ENCODE results near the gene PPP2R2D.

GRCh38 chr10:131855461-131856401 lies 45.1 kb upstream of the PPP2R2D start:
- TF ChIP-seq PPARA (CRISPR knock-in tag; IDR thresholded peaks at IDR 0.05; ENCODE audit: borderline replicate concordance) (no peak), ZFP30 (CRISPR knock-in tag; IDR thresholded peaks at IDR 0.05) (no peak), TOX (CRISPR knock-in tag; IDR thresholded peaks at IDR 0.05; ENCODE audit: borderline replicate concordance) (no peak), CSDC2 (CRISPR knock-in tag; IDR thresholded peaks at IDR 0.05) (no peak), ZNF565 (CRISPR knock-in tag; conservative IDR thresholded peaks at IDR 0.05; ENCODE audit: low read depth) (no peak), POU6F1 (CRISPR knock-in tag; IDR thresholded peaks at IDR 0.05; ENCODE audit: borderline replicate concordance, low read depth) (no peak)
- TF ChIP-seq, protein P1, sequence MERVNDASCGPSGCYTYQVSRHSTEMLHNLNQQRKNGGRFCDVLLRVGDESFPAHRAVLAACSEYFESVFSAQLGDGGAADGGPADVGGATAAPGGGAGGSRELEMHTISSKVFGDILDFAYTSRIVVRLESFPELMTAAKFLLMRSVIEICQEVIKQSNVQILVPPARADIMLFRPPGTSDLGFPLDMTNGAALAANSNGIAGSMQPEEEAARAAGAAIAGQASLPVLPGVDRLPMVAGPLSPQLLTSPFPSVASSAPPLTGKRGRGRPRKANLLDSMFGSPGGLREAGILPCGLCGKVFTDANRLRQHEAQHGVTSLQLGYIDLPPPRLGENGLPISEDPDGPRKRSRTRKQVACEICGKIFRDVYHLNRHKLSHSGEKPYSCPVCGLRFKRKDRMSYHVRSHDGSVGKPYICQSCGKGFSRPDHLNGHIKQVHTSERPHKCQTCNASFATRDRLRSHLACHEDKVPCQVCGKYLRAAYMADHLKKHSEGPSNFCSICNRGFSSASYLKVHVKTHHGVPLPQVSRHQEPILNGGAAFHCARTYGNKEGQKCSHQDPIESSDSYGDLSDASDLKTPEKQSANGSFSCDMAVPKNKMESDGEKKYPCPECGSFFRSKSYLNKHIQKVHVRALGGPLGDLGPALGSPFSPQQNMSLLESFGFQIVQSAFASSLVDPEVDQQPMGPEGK (CRISPR knock-in tag; IDR thresholded peaks at IDR 0.05; ENCODE audit: borderline replicate concordance), result no peak

All from SK-N-SH treated with all-trans-retinoic acid at 6 μM for 48 hours (cell line).